ENCODE results near the gene PACRG.

DNA sequence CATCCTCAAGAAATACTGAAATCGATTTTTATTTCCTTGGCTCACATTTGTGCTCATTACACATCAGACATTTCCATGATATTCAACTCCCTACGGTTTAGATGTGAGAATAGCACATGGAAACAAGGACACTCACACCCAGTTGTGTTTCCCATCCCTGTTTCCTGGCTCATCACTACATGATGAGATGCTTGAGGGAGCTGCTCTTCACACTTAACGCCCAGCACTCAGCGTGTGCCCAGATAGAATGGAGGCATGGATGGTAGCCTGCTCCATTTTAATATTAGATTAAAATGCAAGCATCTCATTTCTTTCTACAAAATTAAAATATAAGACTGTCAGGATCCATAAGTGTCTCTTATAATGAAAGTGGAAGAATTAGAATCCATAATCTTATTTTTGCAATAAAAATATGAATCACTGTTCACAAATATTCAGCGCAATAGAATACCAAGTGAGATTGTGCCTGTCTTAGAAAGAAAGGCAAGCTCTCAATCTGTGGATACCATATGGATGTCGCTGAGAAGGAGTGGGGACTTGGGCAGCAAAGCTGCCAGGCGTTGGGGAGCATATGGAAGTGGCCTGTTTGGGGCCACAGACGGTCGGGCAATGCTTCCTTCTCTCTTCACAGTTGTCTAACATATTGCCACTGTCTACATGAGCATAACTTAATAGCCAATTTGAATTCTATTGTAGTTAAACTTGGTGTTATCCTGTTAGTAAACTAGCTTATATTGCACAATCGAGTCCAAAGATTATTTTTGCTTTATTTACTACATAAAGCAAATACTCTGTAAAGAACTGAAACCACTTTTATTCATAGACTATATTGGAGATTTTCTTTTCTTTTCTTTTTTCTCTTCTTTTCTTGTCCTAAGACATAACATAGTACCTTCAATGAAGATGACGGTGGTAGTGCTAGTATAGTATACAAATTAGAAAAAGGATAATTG, 479.9 kb downstream of the PACRG start:
- no peak for TF ChIP-seq ZNF274 (IDR thresholded peaks at IDR 0.05; ENCODE audit: low read depth, low read length)
- TF ChIP-seq YY1 (IDR thresholded peaks at IDR 0.05; ENCODE audit: insufficient read depth, insufficient read length), result no peak
- no peak for TF ChIP-seq SUZ12 (IDR thresholded peaks at IDR 0.05; ENCODE audit: extremely low read depth, insufficient read depth, insufficient read length)

Measured in NT2/D1 (cell line).